Measurements from ENCODE around the gene TET2.

Gene TET2

DNA sequence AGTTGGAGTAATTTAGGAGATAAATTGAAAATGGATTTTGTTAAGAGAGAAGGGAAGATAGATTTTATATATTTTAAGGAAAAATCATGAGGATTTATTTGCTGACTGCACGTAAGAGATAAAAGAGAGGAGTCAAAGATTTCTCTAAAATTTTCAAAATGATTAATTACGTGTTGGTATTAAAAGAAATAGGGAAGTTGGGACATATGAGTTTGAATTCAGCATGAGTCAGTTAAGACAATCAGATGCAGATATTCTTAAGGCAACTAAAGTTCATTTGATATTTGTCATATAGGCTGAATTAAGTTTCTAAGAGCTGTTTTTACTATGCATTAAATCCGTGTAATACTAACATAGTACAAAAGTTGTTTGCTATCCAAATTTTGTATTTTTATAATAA is 46.9 kb downstream of the TET2 start:
- Histone ChIP-seq H4K8ac (ENCODE audit: low read depth, low read length) (no peak overlapping the region), H3K9ac (ENCODE audit: low read depth, low read length, poor library complexity) (no peak overlapping the region), H3K23ac (ENCODE audit: low read depth, low read length, poor library complexity) (no peak overlapping the region), H4K91ac (ENCODE audit: low read depth, low read length, poor library complexity) (no peak overlapping the region), H3K4me3 (ENCODE audit: low read length in 2 of 2) (no peak overlapping the region), H3K79me1 (ENCODE audit: low read depth, low read length) (no peaks in the 10 kb centered on the region), H3K4ac (ENCODE audit: low read length) (no peak overlapping the region), H2BK15ac (ENCODE audit: low read length) (no peak overlapping the region), H2AK5ac (ENCODE audit: low read depth, low read length) (no peak overlapping the region), H3K36me3 (replicated peaks in 1 of 2; ENCODE audit: control insufficient read depth in 2 of 2, insufficient read depth in 2 of 2, low read length in 2 of 2) (peaks cover 0 to 75% of the 10 kb centered on the region in 2 donors), H2BK5ac (ENCODE audit: low read length) (no peak overlapping the region), H3K27me3 (ENCODE audit: control insufficient read depth in 3 of 3, insufficient read depth in 3 of 3, low read depth in 1 of 3, low read length in 3 of 3) (no peaks in the 10 kb centered on the region), H3K9me3 (replicated peaks in 1 of 2; ENCODE audit: control insufficient read depth in 2 of 2, insufficient read depth in 1 of 2, low read depth in 1 of 2, low read length in 2 of 2) (no peaks in the 10 kb centered on the region), H3K18ac (ENCODE audit: low read length) (no peak overlapping the region), H2BK120ac (ENCODE audit: low read depth, low read length) (no peak overlapping the region), H2BK12ac (ENCODE audit: low read length) (no peak overlapping the region), H2AFZ (ENCODE audit: low read length) (no peak overlapping the region), H3K4me2 (ENCODE audit: insufficient read depth, low read length, poor library complexity, severe bottlenecking) (no peak overlapping the region), H3K27ac (replicated peaks; ENCODE audit: low read length) (no peak overlapping the region), H3K4me1 (ENCODE audit: control insufficient read depth in 2 of 2, insufficient read depth in 1 of 2, low read depth in 1 of 2, low read length in 2 of 2) (peaks cover 0 to 4% of the 10 kb centered on the region in 2 donors), H3K14ac (ENCODE audit: low read length) (no peak overlapping the region)
- DNase-seq (ENCODE audit: low spot score) = no peak
- 100% methylated on average over 1 to 2 of the region's 3 CpGs for WGBS, 2 donors (ENCODE audit: extremely low coverage in 2 of 2, insufficient read length in 2 of 2, insufficient replicate concordance in 1 of 2)

DNA sequence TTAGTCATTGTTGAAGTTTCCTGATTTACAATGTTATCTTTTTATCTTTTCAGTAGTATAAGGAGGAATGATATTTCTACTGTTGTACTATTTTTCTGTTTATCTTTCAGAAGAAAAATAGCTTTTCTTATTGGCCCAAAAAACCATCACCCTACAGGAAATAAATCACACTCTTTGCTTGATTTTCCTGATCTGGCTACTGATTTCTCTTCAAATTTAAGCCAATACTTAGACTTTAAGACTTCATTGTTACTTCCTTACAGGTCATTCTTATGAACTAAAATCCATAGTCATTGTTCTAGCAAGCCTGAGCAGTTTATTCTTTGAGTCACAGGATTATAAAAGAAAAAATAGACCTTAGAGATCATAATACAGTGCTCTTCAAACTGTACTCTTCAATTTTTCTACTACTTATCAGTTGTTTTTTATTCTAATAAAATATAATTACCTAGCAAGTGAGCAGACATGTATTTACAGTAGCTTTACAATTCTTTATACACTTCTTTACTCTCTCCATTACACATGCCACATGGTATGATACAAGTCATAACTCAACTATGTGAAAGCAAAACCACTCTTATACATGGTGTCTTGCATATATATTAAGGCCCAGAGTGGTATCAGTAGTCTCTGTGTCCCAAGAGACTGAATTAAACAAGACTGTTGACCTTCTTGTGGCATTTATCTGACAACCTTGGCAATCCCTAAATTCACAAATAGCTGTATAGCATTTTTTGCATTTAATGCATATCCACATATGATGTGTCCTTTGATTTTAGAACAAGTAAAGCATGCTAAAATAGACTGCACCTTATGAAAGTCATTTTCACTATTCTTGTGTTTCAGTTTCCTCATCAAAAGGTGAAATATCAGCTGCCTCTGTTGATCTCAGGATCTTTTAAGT is 47.9 kb downstream of the TET2 start:
- H2BK12ac ChIP-seq (ENCODE audit: low read length) = no peak overlapping the region
- H2AK5ac ChIP-seq (ENCODE audit: low read depth, low read length) = no peak overlapping the region
- H3K79me1 ChIP-seq (ENCODE audit: low read depth, low read length) = no peaks in the 10 kb centered on the region
- H3K4me1 ChIP-seq (ENCODE audit: control insufficient read depth in 2 of 2, insufficient read depth in 1 of 2, low read depth in 1 of 2, low read length in 2 of 2) = peaks cover 0 to 4% of the 10 kb centered on the region in 2 donors
- H4K91ac ChIP-seq (ENCODE audit: low read depth, low read length, poor library complexity) = no peak overlapping the region
- no peak overlapping the region for H3K23ac ChIP-seq (ENCODE audit: low read depth, low read length, poor library complexity)
- no peak overlapping the region for H3K14ac ChIP-seq (ENCODE audit: low read length)
- no peaks in the 10 kb centered on the region for H3K27me3 ChIP-seq (ENCODE audit: control insufficient read depth in 3 of 3, insufficient read depth in 3 of 3, low read depth in 1 of 3, low read length in 3 of 3)
- H3K18ac ChIP-seq (ENCODE audit: low read length) = no peak overlapping the region
- H3K9ac ChIP-seq (ENCODE audit: low read depth, low read length, poor library complexity) = no peak overlapping the region
- no peak overlapping the region for H2AFZ ChIP-seq (ENCODE audit: low read length)
- H3K9me3 ChIP-seq (replicated peaks in 1 of 2; ENCODE audit: control insufficient read depth in 2 of 2, insufficient read depth in 1 of 2, low read depth in 1 of 2, low read length in 2 of 2) = no peaks in the 10 kb centered on the region
- H3K4me2 ChIP-seq (ENCODE audit: insufficient read depth, low read length, poor library complexity, severe bottlenecking) = no peak overlapping the region
- peaks cover 0 to 81% of the 10 kb centered on the region in 2 donors for H3K36me3 ChIP-seq (replicated peaks in 1 of 2; ENCODE audit: control insufficient read depth in 2 of 2, insufficient read depth in 2 of 2, low read length in 2 of 2)
- no peak overlapping the region for H3K4ac ChIP-seq (ENCODE audit: low read length)
- H2BK15ac ChIP-seq (ENCODE audit: low read length) = no peak overlapping the region
- H3K4me3 ChIP-seq (ENCODE audit: low read length in 2 of 2) = no peak overlapping the region
- H4K8ac ChIP-seq (ENCODE audit: low read depth, low read length) = no peak overlapping the region
- no peak for DNase-seq (ENCODE audit: low spot score)
- no peak overlapping the region for H3K27ac ChIP-seq (replicated peaks; ENCODE audit: low read length)
- H2BK5ac ChIP-seq (ENCODE audit: low read length) = no peak overlapping the region
- H2BK120ac ChIP-seq (ENCODE audit: low read depth, low read length) = no peak overlapping the region

DNA sequence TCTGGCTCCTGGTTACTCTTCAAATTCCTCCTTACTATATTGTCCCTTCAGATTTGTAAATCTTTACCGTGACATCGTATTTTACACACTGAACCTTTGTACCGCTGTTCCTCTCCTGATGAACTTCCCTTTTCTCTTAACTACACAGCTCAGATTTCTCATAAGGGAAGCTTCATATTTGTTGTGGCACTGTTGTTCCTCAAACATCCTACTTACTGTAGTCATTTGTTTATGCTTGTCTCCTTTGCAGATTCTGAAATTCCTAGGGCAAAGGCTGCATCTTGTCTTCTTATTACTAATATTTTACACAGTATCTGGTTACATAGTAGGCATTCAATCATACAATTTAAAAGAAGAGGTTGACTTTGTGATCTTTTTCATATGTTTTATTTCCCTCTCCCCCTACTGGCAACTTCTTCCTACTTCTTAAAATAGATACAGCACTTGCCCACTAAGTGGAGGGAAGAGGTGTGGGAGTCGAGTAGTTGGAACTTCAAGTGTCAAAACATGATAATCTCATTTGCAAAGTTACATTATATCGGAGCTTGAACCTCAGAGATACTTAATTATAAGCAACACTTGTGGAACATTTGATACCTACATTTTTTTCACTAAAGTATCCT is 50.0 kb downstream of the TET2 start:
- DNase-seq (ENCODE audit: low spot score) = no peak
- no peak overlapping the region for H2BK120ac ChIP-seq (ENCODE audit: low read depth, low read length)
- H3K9ac ChIP-seq (ENCODE audit: low read depth, low read length, poor library complexity) = no peak overlapping the region
- peaks cover 0 to 2% of the 10 kb centered on the region in 2 donors for H3K4me1 ChIP-seq (ENCODE audit: control insufficient read depth in 2 of 2, insufficient read depth in 1 of 2, low read depth in 1 of 2, low read length in 2 of 2)
- WGBS, 2 donors (ENCODE audit: extremely low coverage in 2 of 2, insufficient read length in 2 of 2, insufficient replicate concordance in 1 of 2) = no CpG with 5 or more reads among the region's 5 CpGs
- H3K9me3 ChIP-seq (replicated peaks in 1 of 2; ENCODE audit: control insufficient read depth in 2 of 2, insufficient read depth in 1 of 2, low read depth in 1 of 2, low read length in 2 of 2) = no peaks in the 10 kb centered on the region
- peaks cover 0 to 62% of the 10 kb centered on the region in 2 donors for H3K36me3 ChIP-seq (replicated peaks in 1 of 2; ENCODE audit: control insufficient read depth in 2 of 2, insufficient read depth in 2 of 2, low read length in 2 of 2)
- no peak overlapping the region for H3K27ac ChIP-seq (replicated peaks; ENCODE audit: low read length)
- H2AK5ac ChIP-seq (ENCODE audit: low read depth, low read length) = no peak overlapping the region
- H2AFZ ChIP-seq (ENCODE audit: low read length) = no peak overlapping the region
- no peak overlapping the region for H3K18ac ChIP-seq (ENCODE audit: low read length)
- H2BK5ac ChIP-seq (ENCODE audit: low read length) = no peak overlapping the region
- H3K4me3 ChIP-seq (ENCODE audit: low read length in 2 of 2) = no peak overlapping the region
- no peak overlapping the region for H3K14ac ChIP-seq (ENCODE audit: low read length)
- no peak overlapping the region for H4K8ac ChIP-seq (ENCODE audit: low read depth, low read length)
- no peak overlapping the region for H2BK15ac ChIP-seq (ENCODE audit: low read length)
- no peak overlapping the region for H3K4ac ChIP-seq (ENCODE audit: low read length)
- no peak overlapping the region for H4K91ac ChIP-seq (ENCODE audit: low read depth, low read length, poor library complexity)
- no peaks in the 10 kb centered on the region for H3K79me1 ChIP-seq (ENCODE audit: low read depth, low read length)
- no peak overlapping the region for H3K23ac ChIP-seq (ENCODE audit: low read depth, low read length, poor library complexity)
- H3K4me2 ChIP-seq (ENCODE audit: insufficient read depth, low read length, poor library complexity, severe bottlenecking) = no peak overlapping the region
- no peaks in the 10 kb centered on the region for H3K27me3 ChIP-seq (ENCODE audit: control insufficient read depth in 3 of 3, insufficient read depth in 3 of 3, low read depth in 1 of 3, low read length in 3 of 3)
- H2BK12ac ChIP-seq (ENCODE audit: low read length) = no peak overlapping the region

DNA sequence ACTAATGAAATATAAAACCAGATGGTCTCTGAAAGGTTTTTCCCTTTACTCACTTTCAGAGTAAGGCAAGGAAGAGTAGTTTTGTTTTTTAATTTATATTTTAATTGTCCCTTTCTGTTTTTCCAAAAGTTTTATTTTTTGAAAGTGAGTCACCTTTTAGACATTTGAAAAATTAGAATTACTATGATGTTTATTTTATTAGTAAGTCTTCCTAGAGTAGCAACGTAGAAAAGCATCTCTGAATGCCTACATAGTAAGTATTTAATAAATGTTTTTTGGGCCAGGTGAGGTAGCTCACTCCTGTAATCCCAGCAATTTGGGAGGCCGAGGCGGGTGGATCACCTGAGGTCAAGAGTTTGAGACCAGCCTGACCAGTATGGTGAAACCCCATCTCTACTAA is 51.1 kb downstream of the TET2 start:
- H3K36me3 ChIP-seq (replicated peaks in 1 of 2; ENCODE audit: control insufficient read depth in 2 of 2, insufficient read depth in 2 of 2, low read length in 2 of 2) = peaks cover 0 to 53% of the 10 kb centered on the region in 2 donors
- H4K91ac ChIP-seq (ENCODE audit: low read depth, low read length, poor library complexity) = no peak overlapping the region
- H2BK12ac ChIP-seq (ENCODE audit: low read length) = no peak overlapping the region
- H2AFZ ChIP-seq (ENCODE audit: low read length) = no peak overlapping the region
- no CpG with 5 or more reads among the region's 3 CpGs for WGBS, 2 donors (ENCODE audit: extremely low coverage in 2 of 2, insufficient read length in 2 of 2, insufficient replicate concordance in 1 of 2)
- H3K14ac ChIP-seq (ENCODE audit: low read length) = no peak overlapping the region
- no peaks in the 10 kb centered on the region for H3K27me3 ChIP-seq (ENCODE audit: control insufficient read depth in 3 of 3, insufficient read depth in 3 of 3, low read depth in 1 of 3, low read length in 3 of 3)
- no peak overlapping the region for H3K4me2 ChIP-seq (ENCODE audit: insufficient read depth, low read length, poor library complexity, severe bottlenecking)
- H3K4ac ChIP-seq (ENCODE audit: low read length) = no peak overlapping the region
- H3K18ac ChIP-seq (ENCODE audit: low read length) = no peak overlapping the region
- H3K79me1 ChIP-seq (ENCODE audit: low read depth, low read length) = no peaks in the 10 kb centered on the region
- no peak overlapping the region for H3K4me3 ChIP-seq (ENCODE audit: low read length in 2 of 2)
- H2AK5ac ChIP-seq (ENCODE audit: low read depth, low read length) = no peak overlapping the region
- H2BK5ac ChIP-seq (ENCODE audit: low read length) = no peak overlapping the region
- no peak overlapping the region for H2BK15ac ChIP-seq (ENCODE audit: low read length)
- no peak overlapping the region for H4K8ac ChIP-seq (ENCODE audit: low read depth, low read length)
- peaks cover 0 to 2% of the 10 kb centered on the region in 2 donors for H3K4me1 ChIP-seq (ENCODE audit: control insufficient read depth in 2 of 2, insufficient read depth in 1 of 2, low read depth in 1 of 2, low read length in 2 of 2)
- no peak overlapping the region for H2BK120ac ChIP-seq (ENCODE audit: low read depth, low read length)
- no peak overlapping the region for H3K27ac ChIP-seq (replicated peaks; ENCODE audit: low read length)
- no peak for DNase-seq (ENCODE audit: low spot score)
- H3K9me3 ChIP-seq (replicated peaks in 1 of 2; ENCODE audit: control insufficient read depth in 2 of 2, insufficient read depth in 1 of 2, low read depth in 1 of 2, low read length in 2 of 2) = no peaks in the 10 kb centered on the region
- H3K9ac ChIP-seq (ENCODE audit: low read depth, low read length, poor library complexity) = no peak overlapping the region
- H3K23ac ChIP-seq (ENCODE audit: low read depth, low read length, poor library complexity) = no peak overlapping the region

All from neuronal stem cell (in vitro differentiated cells).